GM23338 (cell line): ENCODE results near the gene NLRC3. TPM values are rescaled to one million over a fixed set of nuclear protein-coding genes. Genes with fewer than 3 reads are reported as not detected.

Experiments
- CREB1 ChIP-seq: fragments of 250-450 bp; sonication (Bioruptor Pico); IDR thresholded peaks from 2 replicates; pipeline ENCODE4 v1.5.0; 2020; ENCODE audit warnings: low read depth, mild to moderate bottlenecking, moderate library complexity
- EZH2phosphoT487 ChIP-seq: fragments of 200-600 bp; sonication (generic); IDR thresholded peaks from one replicate; pipeline ENCODE4 v1.8.1; 2018; ENCODE audit warnings: antibody characterized with exemption; ENCODE audit not compliant: unreplicated experiment
- JUNB ChIP-seq: IDR thresholded peaks from one replicate; pipeline ENCODE4 v1.6.1; 2016; ENCODE audit warnings: antibody characterized with exemption; ENCODE audit not compliant: unreplicated experiment
- NANOG ChIP-seq: IDR thresholded peaks from 2 replicates; pipeline ENCODE4 v1.6.1; 2016; ENCODE audit warnings: antibody characterized with exemption, borderline replicate concordance
- ZNF114 ChIP-seq: fragments of 250-450 bp; sonication (Bioruptor Pico); IDR thresholded peaks from 2 replicates; pipeline ENCODE4 v1.5.0; 2020; ENCODE audit warnings: mild to moderate bottlenecking, moderate library complexity
- polyA plus RNA-seq: library from polyadenylated mRNA; unstranded; fragments of >200 nt; fragmentation: Nextera tagmentation; extraction: Ambion mirVana; gene quantifications from 2 replicates; pipeline ENCODE4 v1.2.1, GENCODE V29; 2016
- total RNA-seq: library from RNA; depleted of rRNA; stranded (reverse); fragments of >200 nt; shearing (Covaris generic); gene quantifications from 2 replicates; pipeline ENCODE4 v1.2.3, GENCODE V29; 2014
- TF ChIP-seq, protein P1 (sequence below): fragments of 250-450 bp; sonication (Bioruptor Pico); IDR thresholded peaks from 2 replicates; pipeline ENCODE4 v1.5.0; 2020; ENCODE audit warnings: mild to moderate bottlenecking, moderate library complexity
- TF ChIP-seq, protein P2 (sequence below), 2 experiments: fragments of 200-600 bp in 1 of 2; sonication (generic) in 1 of 2; conservative IDR thresholded peaks; 2 replicates each; pipeline versions ENCODE4 v1.5.1 to v1.6.1; 2016 to 2017; ENCODE audit warnings: antibody characterized with exemption in 2 of 2, low read depth in 2 of 2, mild to moderate bottlenecking in 2 of 2, moderate library complexity in 1 of 2
- TF ChIP-seq, protein P3 (sequence below): IDR thresholded peaks from 2 replicates; pipeline ENCODE4 v1.6.1; 2016; ENCODE audit warnings: antibody characterized with exemption

The NLRC3 gene
- total and polyA plus RNA-seq, 2 experiments from 2014 or later: 0.11 to 0.49 TPM

DNA sequence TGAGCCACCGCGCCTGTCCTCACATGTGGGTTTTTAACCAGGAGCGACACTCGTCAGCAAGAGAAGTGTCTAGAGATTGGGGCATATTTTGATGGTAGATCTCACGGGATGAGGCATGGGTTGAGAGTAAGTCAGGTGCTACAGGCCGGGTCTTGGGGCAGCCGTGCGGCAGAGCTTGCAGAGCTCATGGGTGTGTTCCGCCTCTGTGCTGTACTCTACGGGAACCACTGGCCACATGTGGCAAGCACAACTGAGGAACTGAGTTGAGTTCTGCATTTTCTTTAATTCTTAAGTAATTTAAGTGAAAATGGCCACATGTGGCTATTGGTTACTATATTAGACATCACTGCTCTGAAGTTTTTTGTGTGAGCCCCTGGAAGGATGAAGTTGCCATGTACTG is 66.8 kb downstream of the NLRC3 start (continued):
- TF ChIP-seq, protein P1, sequence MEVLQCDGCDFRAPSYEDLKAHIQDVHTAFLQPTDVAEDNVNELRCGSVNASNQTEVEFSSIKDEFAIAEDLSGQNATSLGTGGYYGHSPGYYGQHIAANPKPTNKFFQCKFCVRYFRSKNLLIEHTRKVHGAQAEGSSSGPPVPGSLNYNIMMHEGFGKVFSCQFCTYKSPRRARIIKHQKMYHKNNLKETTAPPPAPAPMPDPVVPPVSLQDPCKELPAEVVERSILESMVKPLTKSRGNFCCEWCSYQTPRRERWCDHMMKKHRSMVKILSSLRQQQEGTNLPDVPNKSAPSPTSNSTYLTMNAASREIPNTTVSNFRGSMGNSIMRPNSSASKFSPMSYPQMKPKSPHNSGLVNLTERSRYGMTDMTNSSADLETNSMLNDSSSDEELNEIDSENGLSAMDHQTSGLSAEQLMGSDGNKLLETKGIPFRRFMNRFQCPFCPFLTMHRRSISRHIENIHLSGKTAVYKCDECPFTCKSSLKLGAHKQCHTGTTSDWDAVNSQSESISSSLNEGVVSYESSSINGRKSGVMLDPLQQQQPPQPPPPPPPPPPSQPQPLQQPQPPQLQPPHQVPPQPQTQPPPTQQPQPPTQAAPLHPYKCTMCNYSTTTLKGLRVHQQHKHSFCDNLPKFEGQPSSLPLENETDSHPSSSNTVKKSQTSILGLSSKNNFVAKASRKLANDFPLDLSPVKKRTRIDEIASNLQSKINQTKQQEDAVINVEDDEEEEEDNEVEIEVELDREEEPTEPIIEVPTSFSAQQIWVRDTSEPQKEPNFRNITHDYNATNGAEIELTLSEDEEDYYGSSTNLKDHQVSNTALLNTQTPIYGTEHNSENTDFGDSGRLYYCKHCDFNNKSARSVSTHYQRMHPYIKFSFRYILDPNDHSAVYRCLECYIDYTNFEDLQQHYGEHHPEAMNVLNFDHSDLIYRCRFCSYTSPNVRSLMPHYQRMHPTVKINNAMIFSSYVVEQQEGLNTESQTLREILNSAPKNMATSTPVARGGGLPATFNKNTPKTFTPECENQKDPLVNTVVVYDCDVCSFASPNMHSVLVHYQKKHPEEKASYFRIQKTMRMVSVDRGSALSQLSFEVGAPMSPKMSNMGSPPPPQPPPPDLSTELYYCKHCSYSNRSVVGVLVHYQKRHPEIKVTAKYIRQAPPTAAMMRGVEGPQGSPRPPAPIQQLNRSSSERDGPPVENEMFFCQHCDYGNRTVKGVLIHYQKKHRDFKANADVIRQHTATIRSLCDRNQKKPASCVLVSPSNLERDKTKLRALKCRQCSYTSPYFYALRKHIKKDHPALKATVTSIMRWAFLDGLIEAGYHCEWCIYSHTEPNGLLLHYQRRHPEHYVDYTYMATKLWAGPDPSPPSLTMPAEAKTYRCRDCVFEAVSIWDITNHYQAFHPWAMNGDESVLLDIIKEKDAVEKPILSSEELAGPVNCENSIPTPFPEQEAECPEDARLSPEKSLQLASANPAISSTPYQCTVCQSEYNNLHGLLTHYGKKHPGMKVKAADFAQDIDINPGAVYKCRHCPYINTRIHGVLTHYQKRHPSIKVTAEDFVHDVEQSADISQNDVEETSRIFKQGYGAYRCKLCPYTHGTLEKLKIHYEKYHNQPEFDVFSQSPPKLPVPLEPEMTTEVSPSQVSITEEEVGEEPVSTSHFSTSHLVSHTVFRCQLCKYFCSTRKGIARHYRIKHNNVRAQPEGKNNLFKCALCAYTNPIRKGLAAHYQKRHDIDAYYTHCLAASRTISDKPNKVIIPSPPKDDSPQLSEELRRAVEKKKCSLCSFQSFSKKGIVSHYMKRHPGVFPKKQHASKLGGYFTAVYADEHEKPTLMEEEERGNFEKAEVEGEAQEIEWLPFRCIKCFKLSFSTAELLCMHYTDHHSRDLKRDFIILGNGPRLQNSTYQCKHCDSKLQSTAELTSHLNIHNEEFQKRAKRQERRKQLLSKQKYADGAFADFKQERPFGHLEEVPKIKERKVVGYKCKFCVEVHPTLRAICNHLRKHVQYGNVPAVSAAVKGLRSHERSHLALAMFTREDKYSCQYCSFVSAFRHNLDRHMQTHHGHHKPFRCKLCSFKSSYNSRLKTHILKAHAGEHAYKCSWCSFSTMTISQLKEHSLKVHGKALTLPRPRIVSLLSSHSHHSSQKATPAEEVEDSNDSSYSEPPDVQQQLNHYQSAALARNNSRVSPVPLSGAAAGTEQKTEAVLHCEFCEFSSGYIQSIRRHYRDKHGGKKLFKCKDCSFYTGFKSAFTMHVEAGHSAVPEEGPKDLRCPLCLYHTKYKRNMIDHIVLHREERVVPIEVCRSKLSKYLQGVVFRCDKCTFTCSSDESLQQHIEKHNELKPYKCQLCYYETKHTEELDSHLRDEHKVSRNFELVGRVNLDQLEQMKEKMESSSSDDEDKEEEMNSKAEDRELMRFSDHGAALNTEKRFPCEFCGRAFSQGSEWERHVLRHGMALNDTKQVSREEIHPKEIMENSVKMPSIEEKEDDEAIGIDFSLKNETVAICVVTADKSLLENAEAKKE: no peak
- TF ChIP-seq CREB1 (CRISPR knock-in tag) (no peak), NANOG (no peak), ZNF114 (CRISPR knock-in tag) (no peak), EZH2phosphoT487 (no peak), JUNB (no peak)
- TF ChIP-seq, protein P2, sequence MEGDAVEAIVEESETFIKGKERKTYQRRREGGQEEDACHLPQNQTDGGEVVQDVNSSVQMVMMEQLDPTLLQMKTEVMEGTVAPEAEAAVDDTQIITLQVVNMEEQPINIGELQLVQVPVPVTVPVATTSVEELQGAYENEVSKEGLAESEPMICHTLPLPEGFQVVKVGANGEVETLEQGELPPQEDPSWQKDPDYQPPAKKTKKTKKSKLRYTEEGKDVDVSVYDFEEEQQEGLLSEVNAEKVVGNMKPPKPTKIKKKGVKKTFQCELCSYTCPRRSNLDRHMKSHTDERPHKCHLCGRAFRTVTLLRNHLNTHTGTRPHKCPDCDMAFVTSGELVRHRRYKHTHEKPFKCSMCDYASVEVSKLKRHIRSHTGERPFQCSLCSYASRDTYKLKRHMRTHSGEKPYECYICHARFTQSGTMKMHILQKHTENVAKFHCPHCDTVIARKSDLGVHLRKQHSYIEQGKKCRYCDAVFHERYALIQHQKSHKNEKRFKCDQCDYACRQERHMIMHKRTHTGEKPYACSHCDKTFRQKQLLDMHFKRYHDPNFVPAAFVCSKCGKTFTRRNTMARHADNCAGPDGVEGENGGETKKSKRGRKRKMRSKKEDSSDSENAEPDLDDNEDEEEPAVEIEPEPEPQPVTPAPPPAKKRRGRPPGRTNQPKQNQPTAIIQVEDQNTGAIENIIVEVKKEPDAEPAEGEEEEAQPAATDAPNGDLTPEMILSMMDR (conservative IDR thresholded peaks at IDR 0.05; ENCODE audit: low read depth in 2 of 2): no peak
- TF ChIP-seq, protein P3, sequence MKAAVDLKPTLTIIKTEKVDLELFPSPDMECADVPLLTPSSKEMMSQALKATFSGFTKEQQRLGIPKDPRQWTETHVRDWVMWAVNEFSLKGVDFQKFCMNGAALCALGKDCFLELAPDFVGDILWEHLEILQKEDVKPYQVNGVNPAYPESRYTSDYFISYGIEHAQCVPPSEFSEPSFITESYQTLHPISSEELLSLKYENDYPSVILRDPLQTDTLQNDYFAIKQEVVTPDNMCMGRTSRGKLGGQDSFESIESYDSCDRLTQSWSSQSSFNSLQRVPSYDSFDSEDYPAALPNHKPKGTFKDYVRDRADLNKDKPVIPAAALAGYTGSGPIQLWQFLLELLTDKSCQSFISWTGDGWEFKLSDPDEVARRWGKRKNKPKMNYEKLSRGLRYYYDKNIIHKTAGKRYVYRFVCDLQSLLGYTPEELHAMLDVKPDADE: no peak
